Measurements from ENCODE around the gene ADAMTSL3. TPM values are rescaled to one million over a fixed set of nuclear protein-coding genes. Genes with fewer than 3 reads are reported as not detected.

ADAMTSL3 gene
- total RNA-seq, 2 donors from 2014 or later = 12.2 to 21.2 TPM

GRCh38 chr15:83919978-83920510 is 266.1 kb downstream of the ADAMTSL3 start:
- Histone ChIP-seq H3K36me3 (peaks cover 13% of the 10 kb centered on the region), H3K27ac (no peak overlapping the region)

GRCh38 chr15:83922649-83923294 is 268.8 kb downstream of the ADAMTSL3 start:
- no peak overlapping the region for H3K4me3 ChIP-seq
- no peaks in the 10 kb centered on the region for H3K4me1 ChIP-seq
- no peaks in the 10 kb centered on the region for H3K9me3 ChIP-seq
- no peak for DNase-seq (ENCODE audit: low spot score)
- no peak overlapping the region for H3K27ac ChIP-seq
- no peaks in the 10 kb centered on the region for H3K27me3 ChIP-seq
- H3K36me3 ChIP-seq = peaks cover 13% of the 10 kb centered on the region
- TF ChIP-seq, protein P1, sequence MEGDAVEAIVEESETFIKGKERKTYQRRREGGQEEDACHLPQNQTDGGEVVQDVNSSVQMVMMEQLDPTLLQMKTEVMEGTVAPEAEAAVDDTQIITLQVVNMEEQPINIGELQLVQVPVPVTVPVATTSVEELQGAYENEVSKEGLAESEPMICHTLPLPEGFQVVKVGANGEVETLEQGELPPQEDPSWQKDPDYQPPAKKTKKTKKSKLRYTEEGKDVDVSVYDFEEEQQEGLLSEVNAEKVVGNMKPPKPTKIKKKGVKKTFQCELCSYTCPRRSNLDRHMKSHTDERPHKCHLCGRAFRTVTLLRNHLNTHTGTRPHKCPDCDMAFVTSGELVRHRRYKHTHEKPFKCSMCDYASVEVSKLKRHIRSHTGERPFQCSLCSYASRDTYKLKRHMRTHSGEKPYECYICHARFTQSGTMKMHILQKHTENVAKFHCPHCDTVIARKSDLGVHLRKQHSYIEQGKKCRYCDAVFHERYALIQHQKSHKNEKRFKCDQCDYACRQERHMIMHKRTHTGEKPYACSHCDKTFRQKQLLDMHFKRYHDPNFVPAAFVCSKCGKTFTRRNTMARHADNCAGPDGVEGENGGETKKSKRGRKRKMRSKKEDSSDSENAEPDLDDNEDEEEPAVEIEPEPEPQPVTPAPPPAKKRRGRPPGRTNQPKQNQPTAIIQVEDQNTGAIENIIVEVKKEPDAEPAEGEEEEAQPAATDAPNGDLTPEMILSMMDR (IDR thresholded peaks at IDR 0.05) = no peak

More at GRCh38 chr15:83919978-83920510, 266.1 kb downstream of the ADAMTSL3 start:
- DNase-seq (ENCODE audit: low spot score) = no peak
- TF ChIP-seq, protein P1 (IDR thresholded peaks at IDR 0.05) = no peak
- Histone ChIP-seq H3K9me3 (no peaks in the 10 kb centered on the region), H3K27me3 (no peaks in the 10 kb centered on the region), H3K4me1 (no peaks in the 10 kb centered on the region), H3K4me3 (no peak overlapping the region)

DNA sequence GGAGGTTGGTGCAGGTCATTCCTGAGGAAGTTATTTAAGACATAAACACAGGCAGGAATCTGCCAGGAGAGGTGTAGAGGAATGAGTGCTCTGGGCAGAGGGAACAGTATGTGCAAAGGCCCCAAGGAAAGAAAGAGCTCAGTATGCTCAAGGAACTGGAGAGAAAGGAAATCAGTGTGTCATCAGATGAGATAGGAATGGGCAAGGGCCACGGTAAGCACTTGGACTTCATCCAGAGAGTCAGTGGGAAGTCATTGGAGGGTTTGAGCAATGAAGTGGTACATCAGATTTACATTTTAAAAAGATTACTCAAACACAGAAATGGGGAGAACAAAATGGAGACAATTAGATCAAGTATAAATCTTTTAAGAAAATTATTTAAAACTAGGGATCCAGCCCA is 272.2 kb downstream of the ADAMTSL3 start:
- TF ChIP-seq, protein P1 (IDR thresholded peaks at IDR 0.05) = no peak
- Histone ChIP-seq H3K36me3 (peaks cover 22% of the 10 kb centered on the region), H3K4me1 (peaks cover 0 to 7% of the 10 kb centered on the region in 2 donors), H3K4me3 (no peak overlapping the region), H3K27me3 (no peaks in the 10 kb centered on the region), H3K27ac (no peak overlapping the region), H3K9me3 (no peaks in the 10 kb centered on the region)
- DNase-seq (ENCODE audit: low spot score) = no peak

GRCh38 chr15:83927704-83928391 is 273.9 kb downstream of the ADAMTSL3 start:
- TF ChIP-seq, protein P1 (IDR thresholded peaks at IDR 0.05) = no peak
- Histone ChIP-seq H3K4me1 (peaks cover 0 to 8% of the 10 kb centered on the region in 2 donors), H3K9me3 (no peaks in the 10 kb centered on the region), H3K36me3 (peaks cover 22% of the 10 kb centered on the region), H3K27ac (no peak overlapping the region), H3K27me3 (no peaks in the 10 kb centered on the region), H3K4me3 (no peak overlapping the region)
- no peak for DNase-seq (ENCODE audit: low spot score)

DNA sequence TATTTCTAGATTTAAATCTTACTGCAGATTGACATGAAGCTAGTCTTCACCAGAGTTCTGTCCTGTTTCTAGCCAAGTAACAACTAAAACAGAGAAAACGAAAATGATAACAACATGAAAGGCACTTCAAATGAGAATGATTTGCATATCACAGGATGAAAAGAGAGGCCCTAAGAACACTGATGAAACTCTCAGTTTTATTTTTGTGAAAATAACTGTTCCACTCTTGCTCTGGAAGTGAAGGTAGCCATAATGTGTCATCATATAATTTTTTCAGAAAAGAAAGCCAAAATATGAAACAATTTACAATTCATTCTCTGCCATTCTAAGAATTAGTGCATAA is 274.4 kb downstream of the ADAMTSL3 start:
- Histone ChIP-seq H3K9me3 (no peaks in the 10 kb centered on the region), H3K4me1 (peaks cover 0 to 8% of the 10 kb centered on the region in 2 donors), H3K27ac (no peak overlapping the region), H3K4me3 (no peak overlapping the region), H3K36me3 (peaks cover 22% of the 10 kb centered on the region), H3K27me3 (no peaks in the 10 kb centered on the region)
- DNase-seq (ENCODE audit: low spot score) = no peak
- TF ChIP-seq, protein P1 (IDR thresholded peaks at IDR 0.05) = no peak

Measured in right atrium auricular region (tissue), 2 donors.